SK-N-SH (cell line): Measurements from ENCODE around the gene TCF7L2. TPM values are rescaled to one million over a fixed set of nuclear protein-coding genes. Genes with fewer than 3 reads are reported as not detected.

Experiments
- CTCF ChIA-PET: fragments of 300-600, 350-600 bp; formaldehyde crosslinking; extraction: SDS; loops from one replicate; lab custom pipeline; 2021; lab: Yijun Ruan, JAX
- POLR2A ChIA-PET: fragments of 350-600 bp; sonication (Branson Sonifier 250); formaldehyde crosslinking; extraction: SDS; loops from one replicate; lab custom pipeline; 2020; ENCODE audit warnings: antibody characterized with exemption, inconsistent platforms; lab: Yijun Ruan, JAX
- DNase-seq: peaks from one replicate; pipeline ENCODE4 v3.0.0; 2012
- H2AFZ ChIP-seq: fragments of 200-600 bp; sonication (generic); 2 replicates; pipeline ENCODE4 v1.8.1; 2016; ENCODE audit warnings: antibody characterized with exemption, mild to moderate bottlenecking, low read depth
- H3F3A ChIP-seq: fragments of 200-600 bp; sonication (generic); replicated peaks from 2 replicates; pipeline ENCODE3; 2016; ENCODE audit warnings: antibody characterized with exemption, mild to moderate bottlenecking; ENCODE audit not compliant: insufficient read depth
- H3K27ac ChIP-seq, 2 experiments: fragments of 200-500 bp in 1 of 2; fragments of 200-600 bp in 1 of 2; sonication (Bioruptor generic) in 1 of 2; sonication (generic), shearing (Covaris generic) in 1 of 2; 2 replicates each; pipeline versions ENCODE4 v1.5.1 to v1.6.1; 2014 to 2016; ENCODE audit warnings: low read depth in 2 of 2, inconsistent platforms in 1 of 2, low read length in 1 of 2, mild to moderate bottlenecking in 1 of 2, mixed read lengths in 1 of 2
- H3K27me3 ChIP-seq: fragments of 200-600 bp; sonication (generic), shearing (Covaris generic); 2 replicates; pipeline ENCODE4 v1.6.1; 2016; ENCODE audit warnings: mixed run types; ENCODE audit not compliant: insufficient read depth
- H3K36me3 ChIP-seq, 2 experiments: fragments of 200-500 bp in 1 of 2; fragments of 200-600 bp in 1 of 2; sonication (Bioruptor generic) in 1 of 2; sonication (generic) in 1 of 2; replicated peaks in 1 of 2; 2 replicates each; pipeline versions ENCODE3 to v1.5.1; 2014 to 2016; ENCODE audit warnings: low read length in 1 of 2, mild to moderate bottlenecking in 1 of 2; ENCODE audit not compliant: insufficient read depth in 2 of 2, control insufficient read depth in 1 of 2
- H3K4me1 ChIP-seq, 2 experiments: fragments of 200-500 bp in 1 of 2; fragments of 200-600 bp in 1 of 2; sonication (Bioruptor generic) in 1 of 2; sonication (generic), shearing (Covaris generic) in 1 of 2; 2 replicates each; pipeline versions ENCODE4 v1.5.1 to v1.6.1; 2014 to 2016; ENCODE audit warnings: low read depth in 1 of 2, low read length in 1 of 2, mixed run types in 1 of 2; ENCODE audit not compliant: insufficient read depth in 2 of 2, control insufficient read depth in 1 of 2
- H3K4me2 ChIP-seq: fragments of 200-600 bp; sonication (generic), shearing (Covaris generic); 2 replicates; pipeline ENCODE4 v1.6.1; 2017; ENCODE audit warnings: mixed run types
- H3K4me3 ChIP-seq, 2 experiments: fragments of 200-500 bp in 1 of 2; fragments of 200-600 bp in 1 of 2; sonication (Bioruptor generic) in 1 of 2; sonication (generic), shearing (Covaris generic) in 1 of 2; 2 replicates each; pipeline versions ENCODE4 v1.5.1 to v1.8.1; 2014 to 2016; ENCODE audit warnings: low read depth in 2 of 2, inconsistent platforms in 1 of 2, low read length in 1 of 2, mild to moderate bottlenecking in 1 of 2, mixed read lengths in 1 of 2, moderate library complexity in 1 of 2
- H3K79me2 ChIP-seq: fragments of 200-600 bp; sonication (generic); 2 replicates; pipeline ENCODE4 v1.8.1; 2017; ENCODE audit warnings: mild to moderate bottlenecking; ENCODE audit not compliant: insufficient read depth
- H3K9ac ChIP-seq: fragments of 200-600 bp; sonication (generic); 2 replicates; pipeline ENCODE4 v1.6.1; 2017; ENCODE audit warnings: mixed run types
- H3K9me2 ChIP-seq: fragments of 200-600 bp; sonication (generic); 2 replicates; pipeline ENCODE4 v1.6.1; 2017; ENCODE audit warnings: mixed run types
- H3K9me3 ChIP-seq: fragments of 200-600 bp; sonication (generic); 2 replicates; pipeline ENCODE4 v1.6.1; 2017; ENCODE audit warnings: mixed run types, mild to moderate bottlenecking, moderate library complexity
- H4K20me1 ChIP-seq: fragments of 200-600 bp; sonication (generic); 2 replicates; pipeline ENCODE4 v1.6.1; 2017; ENCODE audit warnings: mild to moderate bottlenecking, mixed run types; ENCODE audit not compliant: insufficient read depth
- ELF1 ChIP-seq: IDR thresholded peaks from 2 replicates; pipeline ENCODE4 v1.4.0; 2012
- EP300 ChIP-seq, 2 experiments: IDR thresholded peaks; 2 replicates each; pipeline versions ENCODE4 v1.4.0 to v1.6.1; 2012; ENCODE audit warnings: borderline replicate concordance in 1 of 2, low read depth in 1 of 2, low read length in 1 of 2
- FOSL2 ChIP-seq: IDR thresholded peaks from 2 replicates; pipeline ENCODE4 v1.4.0; 2012; ENCODE audit warnings: low read depth, mild to moderate bottlenecking, moderate library complexity, borderline replicate concordance
- FOXJ3 ChIP-seq: sonication (generic); formaldehyde crosslinking; IDR thresholded peaks from 2 replicates; pipeline ENCODE4 v1.5.1; 2020; ENCODE audit warnings: mild to moderate bottlenecking, missing genetic modification reagents
- GATA2 ChIP-seq: sonication (generic); formaldehyde crosslinking; IDR thresholded peaks from 2 replicates; pipeline ENCODE4 v1.5.0; 2020; ENCODE audit warnings: mild to moderate bottlenecking, missing genetic modification reagents
- JUND ChIP-seq: IDR thresholded peaks from 2 replicates; pipeline ENCODE4 v1.4.0; 2012
- RCOR1 ChIP-seq: fragments of 150-350 bp; IDR thresholded peaks from 2 replicates; pipeline ENCODE4 v1.6.1; 2017; ENCODE audit warnings: antibody characterized with exemption, low read length
- RFX5 ChIP-seq: IDR thresholded peaks from 2 replicates; pipeline ENCODE4 v1.6.1; 2012; ENCODE audit warnings: mild to moderate bottlenecking, improper control_type of control experiment, low read length
- RXRA ChIP-seq: IDR thresholded peaks from 2 replicates; pipeline ENCODE4 v1.4.0; 2012; ENCODE audit warnings: low read depth, mild to moderate bottlenecking, borderline replicate concordance
- SMC3 ChIP-seq: IDR thresholded peaks from 2 replicates; pipeline ENCODE4 v1.6.1; 2012; ENCODE audit warnings: low read depth, low read length, improper control_type of control experiment
- TCF12 ChIP-seq: IDR thresholded peaks from 2 replicates; pipeline ENCODE4 v1.4.0; 2012
- TEAD4 ChIP-seq: IDR thresholded peaks from 2 replicates; pipeline ENCODE4 v1.4.0; 2012; ENCODE audit warnings: mild to moderate bottlenecking, borderline replicate concordance; ENCODE audit not compliant: insufficient read depth
- WGBS: methylation state at CpG from one replicate; pipeline ENCODE4 v1.1.6; 2017; ENCODE audit warnings: low lambda C conversion rate; 5-methylcytosine and 5-hydroxymethylcytosine counted together
- polyA plus RNA-seq, 3 experiments: library from polyadenylated mRNA; depleted of rRNA; stranded (reverse); fragments of >200 nt; gene quantifications; 2 replicates each; pipeline ENCODE4 v1.2.3, GENCODE V29; 2012
- TF ChIP-seq, protein P1 (sequence below): fragments of 150-350 bp; IDR thresholded peaks from 2 replicates; pipeline ENCODE4 v1.6.1; 2017; ENCODE audit warnings: antibody characterized with exemption, low read length, low read depth, borderline replicate concordance
- TF ChIP-seq, protein P2 (sequence below): IDR thresholded peaks from 2 replicates; pipeline ENCODE4 v1.6.1; 2012; ENCODE audit warnings: mild to moderate bottlenecking, low read depth, low read length, moderate library complexity
- TF ChIP-seq, protein P3 (sequence below): fragments of 150-350 bp; IDR thresholded peaks from 2 replicates; pipeline ENCODE4 v1.6.1; 2016; ENCODE audit warnings: mild to moderate bottlenecking, low read depth, low read length
- TF ChIP-seq, protein P4 (sequence below): IDR thresholded peaks from 2 replicates; pipeline ENCODE4 v1.4.0; 2012; ENCODE audit warnings: low read depth
- TF ChIP-seq, protein P5 (sequence below): IDR thresholded peaks from 2 replicates; pipeline ENCODE4; 2012
- TF ChIP-seq, protein P6 (sequence below): IDR thresholded peaks from 2 replicates; pipeline ENCODE4 v1.4.0; 2012; ENCODE audit warnings: low read depth, borderline replicate concordance

TCF7L2 gene
- polyA plus RNA-seq, 1 of the 3 experiments (the other 2 are of a cell fraction), result 10.2 TPM

DNA sequence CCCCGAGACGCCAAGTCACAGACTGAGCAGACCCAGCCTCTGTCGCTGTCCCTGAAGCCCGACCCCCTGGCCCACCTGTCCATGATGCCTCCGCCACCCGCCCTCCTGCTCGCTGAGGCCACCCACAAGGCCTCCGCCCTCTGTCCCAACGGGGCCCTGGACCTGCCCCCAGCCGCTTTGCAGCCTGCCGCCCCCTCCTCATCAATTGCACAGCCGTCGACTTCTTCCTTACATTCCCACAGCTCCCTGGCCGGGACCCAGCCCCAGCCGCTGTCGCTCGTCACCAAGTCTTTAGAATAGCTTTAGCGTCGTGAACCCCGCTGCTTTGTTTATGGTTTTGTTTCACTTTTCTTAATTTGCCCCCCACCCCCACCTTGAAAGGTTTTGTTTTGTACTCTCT, 215.6 kb downstream of the TCF7L2 start:
- WGBS, result 94% methylated on average over 20 of the region's 20 CpGs
- H3K4me1 ChIP-seq, result peaks cover 0 to 16% of the 10 kb centered on the region in 2 experiments; a peak in 2 of 4 replicates

More for the DNA sequence above, 215.6 kb downstream of the TCF7L2 start:
- Histone ChIP-seq H3K4me3 (no peak overlapping the region), H4K20me1 (no peaks in the 10 kb centered on the region), H2AFZ (no peak overlapping the region), H3K79me2 (no peaks in the 10 kb centered on the region), H3K27me3 (no peaks in the 10 kb centered on the region), H3K36me3 (peaks cover 13 to 19% of the 10 kb centered on the region in 2 experiments), H3F3A (no peaks in the 10 kb centered on the region), H3K9ac (no peak overlapping the region), H3K27ac (no peak overlapping the region), H3K9me3 (no peaks in the 10 kb centered on the region), H3K4me2 (no peak overlapping the region), H3K9me2 (no peaks in the 10 kb centered on the region)
- TF ChIP-seq ELF1 (no peak), JUND (no peak), TEAD4 (no peak), TCF12 (no peak), GATA2 (CRISPR knock-in tag) (no peak), SMC3 (no peak), EP300 (IDR thresholded peaks at IDR 0.05; ENCODE audit: borderline replicate concordance in 1 of 2, low read depth in 1 of 2, low read length in 1 of 2) (no peak), FOXJ3 (no peak), FOSL2 (no peak), RFX5 (no peak), RCOR1 (no peak), RXRA (no peak)
- TF ChIP-seq, protein P1, sequence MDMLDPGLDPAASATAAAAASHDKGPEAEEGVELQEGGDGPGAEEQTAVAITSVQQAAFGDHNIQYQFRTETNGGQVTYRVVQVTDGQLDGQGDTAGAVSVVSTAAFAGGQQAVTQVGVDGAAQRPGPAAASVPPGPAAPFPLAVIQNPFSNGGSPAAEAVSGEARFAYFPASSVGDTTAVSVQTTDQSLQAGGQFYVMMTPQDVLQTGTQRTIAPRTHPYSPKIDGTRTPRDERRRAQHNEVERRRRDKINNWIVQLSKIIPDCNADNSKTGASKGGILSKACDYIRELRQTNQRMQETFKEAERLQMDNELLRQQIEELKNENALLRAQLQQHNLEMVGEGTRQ, result no peak
- TF ChIP-seq, protein P2, sequence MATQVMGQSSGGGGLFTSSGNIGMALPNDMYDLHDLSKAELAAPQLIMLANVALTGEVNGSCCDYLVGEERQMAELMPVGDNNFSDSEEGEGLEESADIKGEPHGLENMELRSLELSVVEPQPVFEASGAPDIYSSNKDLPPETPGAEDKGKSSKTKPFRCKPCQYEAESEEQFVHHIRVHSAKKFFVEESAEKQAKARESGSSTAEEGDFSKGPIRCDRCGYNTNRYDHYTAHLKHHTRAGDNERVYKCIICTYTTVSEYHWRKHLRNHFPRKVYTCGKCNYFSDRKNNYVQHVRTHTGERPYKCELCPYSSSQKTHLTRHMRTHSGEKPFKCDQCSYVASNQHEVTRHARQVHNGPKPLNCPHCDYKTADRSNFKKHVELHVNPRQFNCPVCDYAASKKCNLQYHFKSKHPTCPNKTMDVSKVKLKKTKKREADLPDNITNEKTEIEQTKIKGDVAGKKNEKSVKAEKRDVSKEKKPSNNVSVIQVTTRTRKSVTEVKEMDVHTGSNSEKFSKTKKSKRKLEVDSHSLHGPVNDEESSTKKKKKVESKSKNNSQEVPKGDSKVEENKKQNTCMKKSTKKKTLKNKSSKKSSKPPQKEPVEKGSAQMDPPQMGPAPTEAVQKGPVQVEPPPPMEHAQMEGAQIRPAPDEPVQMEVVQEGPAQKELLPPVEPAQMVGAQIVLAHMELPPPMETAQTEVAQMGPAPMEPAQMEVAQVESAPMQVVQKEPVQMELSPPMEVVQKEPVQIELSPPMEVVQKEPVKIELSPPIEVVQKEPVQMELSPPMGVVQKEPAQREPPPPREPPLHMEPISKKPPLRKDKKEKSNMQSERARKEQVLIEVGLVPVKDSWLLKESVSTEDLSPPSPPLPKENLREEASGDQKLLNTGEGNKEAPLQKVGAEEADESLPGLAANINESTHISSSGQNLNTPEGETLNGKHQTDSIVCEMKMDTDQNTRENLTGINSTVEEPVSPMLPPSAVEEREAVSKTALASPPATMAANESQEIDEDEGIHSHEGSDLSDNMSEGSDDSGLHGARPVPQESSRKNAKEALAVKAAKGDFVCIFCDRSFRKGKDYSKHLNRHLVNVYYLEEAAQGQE, result no peak
- TF ChIP-seq, protein P3, sequence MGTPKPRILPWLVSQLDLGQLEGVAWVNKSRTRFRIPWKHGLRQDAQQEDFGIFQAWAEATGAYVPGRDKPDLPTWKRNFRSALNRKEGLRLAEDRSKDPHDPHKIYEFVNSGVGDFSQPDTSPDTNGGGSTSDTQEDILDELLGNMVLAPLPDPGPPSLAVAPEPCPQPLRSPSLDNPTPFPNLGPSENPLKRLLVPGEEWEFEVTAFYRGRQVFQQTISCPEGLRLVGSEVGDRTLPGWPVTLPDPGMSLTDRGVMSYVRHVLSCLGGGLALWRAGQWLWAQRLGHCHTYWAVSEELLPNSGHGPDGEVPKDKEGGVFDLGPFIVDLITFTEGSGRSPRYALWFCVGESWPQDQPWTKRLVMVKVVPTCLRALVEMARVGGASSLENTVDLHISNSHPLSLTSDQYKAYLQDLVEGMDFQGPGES, result no peak
- TF ChIP-seq, protein P4, sequence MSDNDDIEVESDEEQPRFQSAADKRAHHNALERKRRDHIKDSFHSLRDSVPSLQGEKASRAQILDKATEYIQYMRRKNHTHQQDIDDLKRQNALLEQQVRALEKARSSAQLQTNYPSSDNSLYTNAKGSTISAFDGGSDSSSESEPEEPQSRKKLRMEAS, result no peak
- TF ChIP-seq, protein P5, sequence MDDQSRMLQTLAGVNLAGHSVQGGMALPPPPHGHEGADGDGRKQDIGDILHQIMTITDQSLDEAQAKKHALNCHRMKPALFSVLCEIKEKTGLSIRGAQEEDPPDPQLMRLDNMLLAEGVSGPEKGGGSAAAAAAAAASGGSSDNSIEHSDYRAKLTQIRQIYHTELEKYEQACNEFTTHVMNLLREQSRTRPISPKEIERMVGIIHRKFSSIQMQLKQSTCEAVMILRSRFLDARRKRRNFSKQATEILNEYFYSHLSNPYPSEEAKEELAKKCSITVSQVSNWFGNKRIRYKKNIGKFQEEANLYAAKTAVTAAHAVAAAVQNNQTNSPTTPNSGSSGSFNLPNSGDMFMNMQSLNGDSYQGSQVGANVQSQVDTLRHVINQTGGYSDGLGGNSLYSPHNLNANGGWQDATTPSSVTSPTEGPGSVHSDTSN, result no peak
- TF ChIP-seq, protein P6, sequence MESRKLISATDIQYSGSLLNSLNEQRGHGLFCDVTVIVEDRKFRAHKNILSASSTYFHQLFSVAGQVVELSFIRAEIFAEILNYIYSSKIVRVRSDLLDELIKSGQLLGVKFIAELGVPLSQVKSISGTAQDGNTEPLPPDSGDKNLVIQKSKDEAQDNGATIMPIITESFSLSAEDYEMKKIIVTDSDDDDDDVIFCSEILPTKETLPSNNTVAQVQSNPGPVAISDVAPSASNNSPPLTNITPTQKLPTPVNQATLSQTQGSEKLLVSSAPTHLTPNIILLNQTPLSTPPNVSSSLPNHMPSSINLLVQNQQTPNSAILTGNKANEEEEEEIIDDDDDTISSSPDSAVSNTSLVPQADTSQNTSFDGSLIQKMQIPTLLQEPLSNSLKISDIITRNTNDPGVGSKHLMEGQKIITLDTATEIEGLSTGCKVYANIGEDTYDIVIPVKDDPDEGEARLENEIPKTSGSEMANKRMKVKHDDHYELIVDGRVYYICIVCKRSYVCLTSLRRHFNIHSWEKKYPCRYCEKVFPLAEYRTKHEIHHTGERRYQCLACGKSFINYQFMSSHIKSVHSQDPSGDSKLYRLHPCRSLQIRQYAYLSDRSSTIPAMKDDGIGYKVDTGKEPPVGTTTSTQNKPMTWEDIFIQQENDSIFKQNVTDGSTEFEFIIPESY, result no peak
- no peak for DNase-seq
- ChIA-PET CTCF (interaction anchor here (0.6 to 1.2 kb wide), 4 partner anchors 11 to 261 kb away, joined by 3 to 6 read pairs (median 3); no protein-coding TSS in a partner anchor), POLR2A (no interaction called here)
